GM18861 (cell line): ENCODE data around the gene MICAL2.

Experiments
- ATAC-seq: cut with Tn5 transposase; IDR thresholded peaks from one replicate; pipeline ENCODE4 v1.9.1; 2021; ENCODE audit not compliant: unreplicated experiment

The MICAL2 gene

DNA sequence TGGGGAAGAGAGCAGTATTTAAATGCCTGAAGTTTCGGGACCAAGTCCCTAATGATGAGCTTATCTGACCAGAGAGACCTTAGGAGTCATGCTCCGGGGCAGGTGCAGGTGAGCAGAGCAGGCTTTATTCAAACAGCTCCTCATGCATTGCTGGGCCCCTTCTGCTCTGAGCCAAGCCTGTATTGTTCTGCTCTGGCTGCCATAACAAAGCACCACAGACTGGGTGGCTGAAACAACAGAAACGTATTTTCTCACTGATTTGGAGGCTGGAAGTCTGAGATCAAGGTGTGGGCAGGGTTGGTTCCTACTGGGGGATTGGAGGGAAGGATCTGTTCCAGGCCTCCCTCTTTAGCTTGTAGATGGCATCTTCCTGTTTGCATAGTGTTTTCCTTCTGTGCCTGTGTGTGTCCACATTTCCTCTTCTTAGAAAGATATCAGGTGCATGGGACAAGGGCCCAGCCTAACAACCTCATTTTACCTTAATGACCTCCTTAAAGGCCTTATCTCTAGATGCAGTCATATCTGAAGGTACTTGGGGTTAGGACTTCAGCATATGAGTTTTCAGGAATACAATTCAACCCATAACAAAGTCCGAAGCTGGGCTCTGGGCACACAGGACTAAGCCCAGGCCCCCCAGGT, 169.9 kb downstream of the MICAL2 start:
- ATAC-seq, result no peak

DNA sequence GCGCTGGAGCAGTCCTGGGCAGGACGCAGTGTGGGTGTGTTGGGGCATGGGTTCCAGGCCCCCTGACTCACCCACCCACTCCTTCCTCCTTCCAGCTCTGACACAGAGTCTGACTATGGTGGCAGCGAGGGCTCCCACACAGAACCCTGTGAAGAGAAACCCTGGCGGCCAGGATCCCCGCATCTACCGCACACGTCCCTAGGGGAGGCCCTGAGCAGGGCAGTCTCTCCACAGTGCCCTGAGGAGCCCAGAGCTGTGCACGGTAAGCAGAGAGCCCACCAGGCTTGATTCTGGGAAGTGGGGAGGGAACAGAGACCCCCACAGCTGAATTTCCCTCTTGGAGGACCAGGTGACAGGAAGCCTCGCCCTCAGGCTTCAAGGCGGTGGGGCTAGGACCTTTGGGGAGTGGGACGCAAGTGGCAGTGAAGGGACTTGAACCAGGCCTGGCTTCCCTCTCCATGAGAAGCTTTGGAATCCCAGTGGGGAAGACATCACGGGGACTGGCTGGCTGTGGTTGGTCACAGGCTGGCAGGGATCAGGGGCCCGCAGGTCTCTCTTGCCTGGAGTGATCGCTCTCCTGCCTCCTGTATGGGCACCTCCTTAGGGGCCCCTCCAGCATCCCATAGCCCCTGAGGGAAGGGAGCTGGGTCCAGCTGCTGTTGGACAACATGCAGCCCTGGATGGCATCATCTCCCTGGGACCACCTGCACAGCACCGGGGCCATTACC, 170.6 kb downstream of the MICAL2 start:
- ATAC-seq, result no peak

DNA sequence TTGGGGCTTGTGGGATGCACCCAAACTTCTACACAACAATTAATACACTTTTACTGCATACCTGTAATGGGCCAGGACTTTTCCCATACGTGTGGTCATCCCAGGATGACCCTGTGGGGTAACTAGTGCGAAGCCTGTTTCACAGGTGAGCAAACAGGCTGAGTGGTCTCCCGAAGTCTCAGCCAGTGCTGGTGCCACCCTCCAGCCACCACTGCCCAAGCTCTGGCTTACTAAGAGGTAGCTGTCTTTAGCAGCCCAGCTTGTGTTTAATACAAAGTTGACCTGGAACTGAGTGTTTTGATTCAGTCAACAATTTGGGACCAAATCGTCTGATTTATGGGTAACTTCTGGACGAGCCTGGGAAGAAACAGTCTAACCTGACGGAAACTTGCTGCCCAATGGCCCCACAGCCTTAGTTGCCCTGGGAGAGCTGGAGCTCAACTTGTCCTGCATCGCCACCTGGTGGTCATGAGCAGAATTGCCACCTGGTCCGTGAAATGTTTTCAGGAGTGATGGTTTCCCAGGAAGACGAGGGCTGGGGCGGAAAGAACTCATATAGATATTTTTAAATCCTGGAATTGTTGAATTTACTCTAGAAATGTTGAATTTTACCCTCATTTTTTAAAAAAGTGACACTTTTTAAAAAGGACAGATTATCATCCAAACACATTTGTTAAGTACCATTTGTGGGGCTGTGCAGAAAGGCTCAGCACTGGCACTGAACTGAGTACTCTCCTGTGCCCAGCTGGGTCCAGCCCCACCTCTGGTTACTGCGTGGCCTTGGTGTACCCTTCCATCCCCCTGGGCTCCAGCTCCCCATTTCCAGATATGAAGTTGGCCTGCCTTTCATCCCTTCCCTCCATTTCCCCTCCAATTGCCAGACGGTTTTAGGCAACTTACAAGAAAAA, 171.4 kb downstream of the MICAL2 start:
- no peak for ATAC-seq

DNA sequence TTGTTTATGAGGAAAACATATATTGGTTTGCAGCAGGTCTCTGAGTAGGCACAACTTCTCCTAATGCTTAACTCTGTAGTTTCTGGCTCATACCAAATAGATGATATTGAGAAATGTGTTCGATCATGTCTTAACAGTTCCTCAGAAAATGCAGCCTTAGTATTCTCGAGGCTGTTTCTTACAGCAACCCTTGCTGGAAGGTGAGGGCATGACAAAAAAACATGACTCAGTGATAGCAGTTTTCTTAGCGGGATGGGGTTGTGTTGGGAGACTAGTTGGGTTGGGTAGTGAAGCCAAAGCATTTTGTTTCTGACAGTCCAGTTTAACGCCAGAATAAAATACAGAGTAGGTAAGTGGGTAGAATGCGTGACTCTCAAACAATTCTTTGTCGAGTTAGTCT, 172.3 kb downstream of the MICAL2 start:
- ATAC-seq, result no peak

- no peak for ATAC-seq
Observed at GRCh38 chr11:12284316-12285050, 174.1 kb downstream of the MICAL2 start.

DNA sequence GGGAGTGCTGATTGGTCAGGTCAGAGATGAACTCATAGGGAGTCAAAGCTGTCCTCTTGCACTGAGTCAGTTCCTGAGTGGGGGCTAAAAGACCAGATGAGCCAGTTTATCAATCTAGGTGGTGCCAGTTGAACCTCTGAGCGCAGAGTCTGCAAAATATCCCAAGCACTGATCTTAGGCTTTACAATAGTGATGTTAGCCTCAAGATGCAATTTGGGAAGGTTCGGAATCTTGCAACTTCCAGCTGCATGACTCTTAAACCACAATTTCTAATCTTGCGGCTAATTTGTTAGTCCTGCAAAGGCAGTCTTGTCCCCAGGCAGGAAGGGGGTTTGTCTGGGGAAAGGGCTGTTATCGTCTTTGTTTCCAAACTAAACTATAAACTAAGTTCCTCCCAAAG, 174.7 kb downstream of the MICAL2 start:
- no peak for ATAC-seq

GRCh38 chr11:12285811-12286222, 175.4 kb downstream of the MICAL2 start:
- ATAC-seq, result no peak

DNA sequence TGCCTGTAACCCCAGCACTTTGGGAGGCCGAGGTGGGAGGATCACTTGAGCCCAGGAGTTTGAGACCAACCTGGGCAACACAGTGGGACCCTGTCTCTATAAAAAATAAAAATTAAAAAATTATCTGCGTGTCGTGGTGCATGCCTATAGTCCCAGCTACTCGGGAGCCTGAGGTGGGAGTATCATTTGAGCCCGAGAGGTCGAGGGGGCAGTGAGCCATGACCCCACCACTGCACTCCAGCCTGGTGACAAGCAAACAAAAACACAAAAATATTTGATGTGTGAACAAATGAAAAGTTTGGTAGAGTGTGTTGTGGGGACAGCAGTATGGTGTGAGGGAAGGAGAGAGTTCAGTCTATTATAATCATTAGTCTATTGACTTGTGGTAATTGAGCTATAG, 176.2 kb downstream of the MICAL2 start:
- no peak for ATAC-seq

- no peak for ATAC-seq
Observed at GRCh38 chr11:12287009-12287373, 176.6 kb downstream of the MICAL2 start.

GRCh38 chr11:12287374-12288211, 177.2 kb downstream of the MICAL2 start:
- ATAC-seq, result no peak

GRCh38 chr11:12288212-12288930, 178.0 kb downstream of the MICAL2 start:
- no peak for ATAC-seq

DNA sequence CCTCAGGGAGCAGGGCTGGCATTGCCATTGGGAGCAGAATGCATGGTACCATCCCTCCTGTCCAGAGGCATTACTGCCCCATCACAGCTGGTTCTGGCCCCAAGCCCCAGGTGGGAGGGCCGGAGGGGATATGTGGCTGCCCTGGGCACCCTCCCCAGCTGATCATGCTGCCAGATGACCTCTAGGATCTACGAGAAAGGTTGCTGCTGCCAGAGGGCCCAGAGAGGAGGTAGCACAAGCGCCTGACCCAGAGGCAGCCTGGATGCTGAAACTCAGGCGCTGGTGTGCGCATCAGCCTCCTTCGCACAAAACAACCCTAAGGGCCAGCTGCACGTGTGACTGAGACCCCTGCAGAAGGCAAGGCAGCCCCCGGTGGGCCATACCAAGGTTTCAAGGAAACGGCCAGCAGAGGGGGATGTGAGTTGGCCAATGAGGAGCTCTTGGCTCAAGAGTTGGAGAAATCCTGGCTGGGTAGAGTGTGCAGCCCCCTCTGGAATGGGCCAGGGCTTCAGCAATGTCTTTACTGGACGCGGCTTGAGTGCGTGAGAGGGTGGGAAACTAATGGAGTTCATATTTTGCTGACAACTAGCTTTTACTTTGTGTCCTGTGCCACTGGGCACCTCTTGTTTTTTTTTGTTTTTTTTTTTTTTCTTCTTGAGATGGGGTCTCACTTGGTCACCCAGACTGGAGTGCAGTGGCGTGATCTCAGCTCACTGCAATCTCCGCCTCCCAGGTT, 178.7 kb downstream of the MICAL2 start:
- ATAC-seq, result no peak

- no peak for ATAC-seq
Observed at GRCh38 chr11:12289667-12290476, 179.5 kb downstream of the MICAL2 start.

DNA sequence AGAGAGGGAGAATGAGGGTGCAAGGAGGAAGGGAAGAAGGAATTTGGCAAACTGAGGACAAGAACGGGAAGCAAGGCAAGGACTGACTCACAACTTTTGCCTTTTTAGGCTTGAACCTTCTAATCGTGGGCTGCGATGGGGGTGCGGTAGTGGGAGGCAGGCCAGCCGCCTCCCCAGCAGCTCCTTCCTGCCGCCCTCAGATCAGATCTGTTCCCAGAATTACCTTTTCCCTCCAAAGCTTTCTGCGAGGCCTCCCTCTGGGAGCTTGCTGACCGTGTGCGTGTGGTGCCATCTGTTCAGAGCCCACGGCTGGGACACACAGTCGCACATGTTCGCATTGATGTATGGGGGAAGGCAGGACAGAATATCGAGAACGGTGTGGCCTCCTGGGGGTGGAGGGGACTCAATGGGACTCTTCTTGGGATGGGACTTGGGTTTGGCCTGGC, 180.1 kb downstream of the MICAL2 start:
- ATAC-seq, result no peak

GRCh38 chr11:12291313-12291712, 180.9 kb downstream of the MICAL2 start:
- ATAC-seq, result no peak

DNA sequence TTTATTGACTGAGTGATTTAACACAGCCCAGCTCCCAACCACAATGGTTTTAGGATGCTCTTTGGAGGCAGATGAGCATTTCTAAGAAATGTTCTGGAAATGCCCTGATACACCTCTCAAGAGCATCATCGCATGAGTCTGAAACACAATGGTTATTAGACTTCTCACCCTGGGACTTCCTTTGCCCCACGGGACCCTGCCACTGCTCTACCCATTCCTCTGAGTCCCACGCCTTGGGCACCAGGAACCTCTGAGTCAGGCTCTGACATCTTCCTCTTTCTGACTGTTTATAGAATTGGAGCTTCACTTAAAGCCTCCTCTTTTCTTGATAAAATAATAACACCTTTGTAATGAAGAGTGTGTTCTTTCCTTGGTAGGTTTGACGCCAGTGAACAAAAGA, 181.4 kb downstream of the MICAL2 start:
- no peak for ATAC-seq

GRCh38 chr11:12292766-12293165, 182.4 kb downstream of the MICAL2 start:
- ATAC-seq, result no peak

DNA sequence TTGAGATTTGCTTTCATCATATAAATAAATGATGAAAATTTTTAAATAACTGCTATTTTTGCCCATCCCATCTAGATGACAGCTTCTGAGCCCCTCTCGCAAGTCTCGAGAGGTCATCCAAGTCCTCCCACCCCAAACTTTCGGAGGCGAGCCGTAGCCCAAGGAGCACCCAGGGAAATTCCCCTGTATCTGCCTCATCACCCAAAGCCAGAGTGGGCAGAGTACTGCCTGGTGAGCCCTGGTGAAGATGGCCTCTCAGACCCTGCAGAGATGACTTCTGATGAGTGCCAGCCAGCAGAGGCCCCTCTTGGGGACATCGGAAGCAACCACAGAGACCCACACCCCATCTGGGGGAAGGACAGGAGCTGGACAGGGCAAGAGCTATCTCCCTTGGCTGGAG, 183.1 kb downstream of the MICAL2 start:
- no peak for ATAC-seq
